HG03460 (cell line): ENCODE results near the gene ENPP1.
A peak's percentile ranks its signal among the peaks of the same experiment; 100 is the strongest.

ENCODE experiments used
- ATAC-seq: cut with Tn5 transposase; IDR thresholded peaks from one replicate; pipeline ENCODE4 v1.9.1; 2021; ENCODE audit not compliant: unreplicated experiment

Gene ENPP1

DNA sequence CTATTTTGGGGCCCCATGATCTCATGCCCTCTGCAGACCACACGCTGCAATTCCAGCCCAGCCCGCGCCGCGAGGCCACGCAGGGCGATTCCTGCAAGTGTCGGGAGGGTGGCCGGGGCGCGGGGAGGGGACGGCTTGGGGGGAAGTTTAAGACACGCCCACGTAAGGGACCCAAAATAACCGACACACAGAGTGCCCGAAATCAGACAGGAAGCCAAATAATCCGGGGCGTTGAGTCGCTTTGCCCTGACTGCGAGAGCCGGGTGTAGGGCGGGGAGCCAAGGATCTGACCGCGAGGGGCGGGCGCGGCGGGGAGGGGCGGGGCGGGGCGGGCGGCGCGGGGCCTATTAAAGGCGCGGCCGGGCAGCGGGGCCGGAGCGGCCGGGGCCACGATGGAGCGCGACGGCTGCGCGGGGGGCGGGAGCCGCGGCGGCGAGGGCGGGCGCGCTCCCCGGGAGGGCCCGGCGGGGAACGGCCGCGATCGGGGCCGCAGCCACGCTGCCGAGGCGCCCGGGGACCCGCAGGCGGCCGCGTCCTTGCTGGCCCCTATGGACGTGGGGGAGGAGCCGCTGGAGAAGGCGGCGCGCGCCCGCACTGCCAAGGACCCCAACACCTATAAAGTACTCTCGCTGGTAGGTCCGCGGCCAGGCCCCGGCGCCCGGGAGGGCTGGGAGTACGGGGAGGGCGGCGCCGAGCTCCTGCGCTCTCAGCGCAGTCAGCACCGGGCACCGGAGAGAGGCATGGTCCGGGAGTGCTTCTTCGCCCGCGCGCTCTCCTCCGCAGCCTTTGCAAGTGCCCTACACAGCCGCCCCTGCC lies at the start of gene ENPP1:
Gene ENPP1, plus strand, starts transcription at position 377 of the 816 bp plus-strand sequence. Its CDS starts 16 bp downstream, at position 393.
- ATAC-seq: peak; percentile 59

DNA sequence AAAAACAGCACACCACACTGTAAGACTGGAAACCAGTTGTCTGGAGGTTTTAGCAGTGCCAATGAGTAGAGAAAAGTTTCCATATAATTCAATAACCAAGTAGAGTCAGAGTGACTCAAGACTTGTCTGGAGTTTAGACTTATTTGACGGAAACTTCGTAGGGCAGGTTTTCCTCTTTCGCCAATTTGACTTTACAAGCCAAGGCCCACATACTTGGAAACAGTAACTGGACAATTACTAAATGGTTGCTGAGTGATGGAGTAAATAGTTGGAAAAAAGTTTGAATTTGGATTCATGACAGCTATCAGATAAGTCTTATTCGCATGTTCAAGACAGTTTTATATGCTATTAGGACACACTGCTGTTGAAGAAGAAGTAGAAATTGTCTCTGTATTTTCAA lies 48.9 kb upstream of the ENPP1 start:
- no peak for ATAC-seq

GRCh38 chr6:131761060-131761761 lies 46.6 kb upstream of the ENPP1 start:
- ATAC-seq: no peak

DNA sequence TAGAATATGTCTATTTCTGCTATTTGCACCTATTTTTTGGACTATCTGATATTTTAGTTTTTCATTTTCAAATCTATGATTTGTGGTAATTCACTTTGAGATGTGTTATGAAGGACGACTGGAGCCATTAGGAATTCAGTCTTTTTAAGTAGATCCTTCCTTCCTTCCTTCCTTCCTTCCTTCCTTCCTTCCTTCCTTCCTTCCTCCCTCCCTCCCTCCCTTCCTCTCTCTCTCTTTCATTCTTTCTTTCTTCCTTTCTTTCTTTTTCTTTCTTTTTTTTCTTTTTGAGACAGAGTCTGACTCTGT lies 46.1 kb upstream of the ENPP1 start:
- ATAC-seq: no peak

- no peak for ATAC-seq
Observed at GRCh38 chr6:131762984-131763383, 44.8 kb upstream of the ENPP1 start.

DNA sequence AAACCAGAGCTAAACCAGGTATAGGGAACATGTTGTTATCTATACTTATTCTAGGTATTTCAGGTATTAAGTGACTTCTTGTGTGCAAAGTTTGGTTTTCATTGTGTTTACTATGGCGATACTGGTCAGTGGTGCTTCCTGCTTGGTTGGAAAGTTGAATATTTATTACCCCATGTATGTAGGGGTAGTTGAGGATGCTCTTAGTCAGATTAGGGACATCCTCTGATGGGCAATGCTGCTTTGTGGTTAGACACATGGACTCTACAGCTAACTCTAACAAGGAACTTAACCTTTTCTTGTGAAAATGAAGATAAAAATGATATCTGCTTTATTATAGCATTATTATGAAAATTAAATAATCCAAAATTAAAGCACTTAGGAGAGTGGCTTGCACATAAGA lies 44.1 kb upstream of the ENPP1 start:
- ATAC-seq: no peak

DNA sequence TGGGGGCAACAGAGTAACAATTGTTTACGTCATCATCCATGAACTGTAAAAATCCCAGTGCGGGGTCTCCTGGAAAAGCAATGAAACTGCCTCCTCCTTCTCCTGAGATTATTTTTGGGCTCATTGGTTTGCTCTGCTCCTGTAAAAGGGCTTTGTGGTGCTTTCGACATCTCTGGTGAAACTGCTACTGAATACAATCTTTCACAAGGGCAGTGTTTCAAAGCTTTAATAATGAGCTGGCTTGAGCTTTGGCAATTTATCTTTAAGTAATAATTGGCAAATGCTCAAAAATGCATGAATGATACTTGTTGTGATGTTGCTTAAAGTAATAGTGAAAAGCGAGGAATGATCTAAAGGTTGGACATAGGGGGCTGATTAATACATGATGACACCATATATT lies 43.5 kb upstream of the ENPP1 start:
- no peak for ATAC-seq

DNA sequence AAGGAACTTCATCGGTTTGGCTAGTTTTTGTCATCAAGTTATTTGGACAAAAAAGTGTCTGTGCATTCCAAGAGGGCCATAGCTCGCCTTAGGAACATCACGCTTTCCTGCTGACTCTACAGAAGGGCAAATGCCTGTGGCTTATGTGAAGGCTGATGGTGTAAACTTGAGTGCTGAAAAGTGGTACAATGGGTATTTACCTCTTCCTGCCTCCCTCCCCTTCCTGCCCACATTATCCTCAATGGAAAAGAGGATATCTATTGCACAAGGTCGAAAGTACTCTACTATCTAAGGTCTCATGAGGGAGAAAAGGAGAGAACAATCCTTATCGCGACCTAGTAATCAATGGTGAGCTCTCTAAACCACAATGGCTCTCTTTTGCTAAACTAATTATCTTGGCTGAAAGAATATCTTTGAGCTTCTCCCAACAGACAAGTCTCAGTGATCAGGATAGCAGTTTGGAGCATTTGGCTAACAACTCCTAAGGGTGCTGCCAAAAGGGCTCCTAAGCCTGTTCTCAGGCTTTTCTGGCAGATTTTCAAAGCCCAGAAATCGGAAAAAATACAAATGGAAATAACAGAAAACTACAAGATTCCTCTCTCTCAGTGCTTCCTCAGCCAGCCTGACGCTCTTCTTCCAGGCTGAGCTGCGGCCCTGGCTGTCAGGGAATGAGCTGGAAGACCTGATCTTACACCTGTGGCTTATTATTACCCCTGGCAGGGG lies 42.6 kb upstream of the ENPP1 start:
- ATAC-seq: no peak

- no peak for ATAC-seq
Observed at GRCh38 chr6:131765804-131766135, 42.0 kb upstream of the ENPP1 start.

- no peak for ATAC-seq
Observed at GRCh38 chr6:131766631-131767030, 41.2 kb upstream of the ENPP1 start.

DNA sequence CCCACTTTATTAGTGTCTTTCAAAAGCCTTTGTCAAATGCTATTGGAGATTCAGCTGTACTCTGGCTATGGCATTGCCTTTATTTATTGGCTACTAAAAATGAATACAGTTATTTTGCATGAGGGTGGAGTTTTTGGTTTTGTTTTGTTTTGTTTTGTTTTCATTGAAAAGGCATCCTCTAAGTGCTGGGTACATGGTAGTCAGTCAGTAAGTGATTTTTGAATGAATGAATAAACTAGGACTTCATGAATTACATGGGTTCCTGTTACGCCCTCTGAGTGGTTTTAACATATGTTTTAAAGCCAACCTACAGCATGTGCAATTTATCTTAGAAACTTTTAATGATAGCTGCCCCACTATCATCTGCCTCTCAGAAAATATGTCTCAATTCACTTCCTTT lies 38.9 kb upstream of the ENPP1 start:
- no peak for ATAC-seq

DNA sequence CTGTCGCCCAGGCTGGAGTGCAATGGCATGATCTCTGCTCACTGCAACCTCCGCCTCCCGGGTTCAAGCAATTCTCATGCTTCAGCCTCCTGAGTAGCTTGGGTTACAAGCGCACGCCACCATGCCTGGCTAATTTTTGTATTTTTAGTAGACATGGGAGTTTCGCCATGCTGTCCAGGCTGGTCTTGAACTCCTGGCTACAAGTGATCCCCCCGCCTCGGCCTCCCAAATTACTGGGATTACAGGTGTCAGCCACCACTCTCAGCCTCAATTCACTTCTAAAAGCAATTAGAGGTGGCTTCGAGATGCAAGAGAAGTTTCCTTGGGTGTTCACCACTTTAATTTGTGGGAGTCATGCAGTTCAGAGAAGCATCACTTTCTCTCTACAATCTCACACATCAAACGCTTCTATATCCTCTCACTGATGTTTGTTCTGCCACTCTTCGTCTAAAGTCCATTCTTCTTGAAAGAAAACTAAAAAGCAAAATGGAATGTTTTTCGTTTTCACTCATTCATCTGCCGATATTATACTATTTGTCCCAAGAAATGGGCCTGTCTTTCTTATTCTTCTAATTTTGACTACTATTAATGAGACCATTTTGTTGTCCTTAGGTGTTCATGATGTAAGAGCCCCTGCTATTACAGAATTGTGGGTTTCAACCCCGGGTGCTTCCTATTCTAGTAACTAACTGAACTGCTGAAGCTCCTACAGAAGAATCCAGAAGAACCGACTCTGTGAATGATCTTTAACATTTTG lies 38.3 kb upstream of the ENPP1 start:
- ATAC-seq: no peak

DNA sequence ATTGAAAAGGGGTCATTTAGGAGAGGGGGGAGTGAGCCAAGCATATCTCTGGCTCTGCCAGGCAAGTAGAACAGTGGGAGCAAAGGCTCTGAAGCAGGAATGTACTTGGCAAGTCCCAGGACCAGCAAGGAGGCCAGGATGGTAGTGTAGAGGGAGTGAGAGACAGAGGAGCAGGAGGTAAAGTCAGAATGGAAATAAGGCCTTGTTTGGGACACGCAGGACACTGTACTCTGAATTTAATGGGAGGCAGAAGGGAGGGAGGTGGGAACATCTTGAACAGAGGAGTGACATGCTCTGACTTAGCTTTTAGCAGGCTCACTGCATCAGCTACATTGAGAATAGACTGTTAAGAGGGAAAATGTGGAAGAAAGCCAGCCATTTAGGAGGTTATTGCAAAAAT lies 37.0 kb upstream of the ENPP1 start:
- no peak for ATAC-seq

- ATAC-seq: no peak
Observed at GRCh38 chr6:131773284-131773950, 34.4 kb upstream of the ENPP1 start.

GRCh38 chr6:131775886-131776285 lies 31.9 kb upstream of the ENPP1 start:
- no peak for ATAC-seq

DNA sequence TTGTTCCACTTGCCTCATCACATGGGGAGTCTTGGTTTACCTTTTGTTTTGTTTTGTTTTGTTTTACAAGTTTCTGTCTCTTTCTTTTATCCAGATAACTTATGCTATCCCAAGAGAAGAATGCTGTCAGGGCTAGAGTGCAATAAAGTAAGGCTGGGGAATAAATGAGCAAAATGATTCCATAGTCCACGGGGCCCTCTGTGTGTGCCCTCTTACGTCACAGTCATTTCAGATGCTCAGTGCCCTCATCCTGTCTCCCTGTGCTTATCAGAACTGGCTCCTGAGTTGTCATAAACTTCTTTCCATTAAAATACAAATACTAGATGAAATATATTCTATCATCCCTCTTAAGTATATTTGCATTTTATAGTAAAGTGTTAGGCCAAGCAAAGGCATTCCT lies 30.8 kb upstream of the ENPP1 start:
- no peak for ATAC-seq

- ATAC-seq: no peak
Observed at GRCh38 chr6:131778169-131778568, 29.7 kb upstream of the ENPP1 start.

GRCh38 chr6:131779304-131779703 lies 28.5 kb upstream of the ENPP1 start:
- no peak for ATAC-seq

DNA sequence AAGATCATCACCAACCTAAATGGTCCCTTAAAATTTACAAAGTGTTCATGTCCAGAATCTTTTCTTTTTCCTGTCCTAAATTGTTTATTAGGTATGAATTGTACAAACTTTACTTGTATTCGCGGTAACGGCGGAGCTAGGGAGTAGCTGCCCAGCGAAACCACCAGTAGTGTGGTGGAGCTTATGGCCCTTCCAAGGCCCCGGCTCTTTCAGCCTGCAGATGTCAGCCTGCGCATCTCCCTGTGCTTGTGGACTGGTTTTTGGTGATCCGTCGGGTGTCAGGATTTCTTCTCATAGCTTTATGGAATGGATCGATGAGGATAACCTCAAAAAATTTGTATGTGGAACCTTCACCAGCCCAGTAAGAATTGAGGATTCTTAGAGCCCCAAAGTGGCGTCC lies 27.2 kb upstream of the ENPP1 start:
- no peak for ATAC-seq

- no peak for ATAC-seq
Observed at GRCh38 chr6:131781687-131782086, 26.1 kb upstream of the ENPP1 start.

- no peak for ATAC-seq
Observed at GRCh38 chr6:131782764-131783163, 25.1 kb upstream of the ENPP1 start.
